ENCODE measurements around the gene PAX5. TPM values are rescaled to one million over a fixed set of nuclear protein-coding genes. Genes with fewer than 3 reads are reported as not detected.

PAX5 gene
- total and polyA plus RNA-seq, 2 donors (not counting 1 experiment from before 2014, with no cell fraction given), result not detected

DNA sequence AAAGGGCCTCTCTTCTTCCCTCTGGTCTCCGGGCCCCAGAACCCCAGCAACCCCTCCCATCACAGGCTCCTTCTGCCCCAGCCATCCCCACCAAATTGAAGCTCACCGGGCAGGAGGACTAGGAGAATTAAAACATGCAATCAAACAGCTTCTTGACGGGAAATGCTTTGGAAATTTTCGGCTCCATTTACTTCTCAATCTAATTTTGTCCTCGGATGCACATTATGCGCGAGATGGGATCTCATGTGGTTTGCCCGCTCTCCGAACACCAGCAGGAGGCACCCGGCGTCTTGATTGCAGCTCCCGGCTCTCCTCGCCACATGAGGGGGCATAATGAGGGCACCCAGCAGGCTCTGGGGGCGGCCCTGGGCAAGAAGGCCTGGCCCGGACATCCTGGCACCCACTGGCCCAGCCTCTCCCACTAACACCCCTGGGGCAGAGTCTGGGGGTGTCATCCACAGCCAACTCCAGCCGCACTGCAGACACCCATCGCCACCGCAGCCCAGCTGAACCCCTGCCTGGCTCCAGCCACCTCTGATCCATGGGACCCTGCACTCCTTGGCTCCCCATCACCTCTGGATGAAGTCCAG is 135.5 kb downstream of the PAX5 start:
- Histone ChIP-seq H3K9me3 (ENCODE audit: control insufficient read depth, insufficient read depth, low read depth, low read length) (no peaks in the 10 kb centered on the region), H2AFZ (ENCODE audit: low read length) (no peak overlapping the region), H3K79me2 (ENCODE audit: control insufficient read depth, insufficient read depth, low read length) (no peaks in the 10 kb centered on the region), H3K27me3 (ENCODE audit: control insufficient read depth, insufficient read depth, low read length) (peaks cover 18% of the 10 kb centered on the region), H3K4me3 (replicated peaks in 1 of 4; ENCODE audit: control extremely low read depth in 1 of 4, insufficient read depth in 1 of 4, low read depth in 3 of 4, low read length in 4 of 4) (no peak overlapping the region), H4K20me1 (ENCODE audit: control insufficient read depth, extremely low read depth, insufficient read depth, low read length) (no peaks in the 10 kb centered on the region), H3K4me2 (ENCODE audit: extremely low read depth, insufficient read depth, low read length) (no peak overlapping the region), H3K4me1 (ENCODE audit: control insufficient read depth, extremely low read depth, insufficient read depth, low read length) (no peaks in the 10 kb centered on the region), H3K27ac (ENCODE audit: insufficient read depth, low read length) (no peak overlapping the region), H3K36me3 (ENCODE audit: control insufficient read depth, insufficient read depth, low read length) (no peaks in the 10 kb centered on the region), H3K9ac (ENCODE audit: insufficient read depth, low read length) (no peak overlapping the region)
- no peak for DNase-seq (ENCODE audit: low read depth in 2 of 2)
- no peak for TF ChIP-seq EZH2 (IDR thresholded peaks at IDR 0.05; ENCODE audit: low read length, missing control alignments)
- TF ChIP-seq, protein P1, sequence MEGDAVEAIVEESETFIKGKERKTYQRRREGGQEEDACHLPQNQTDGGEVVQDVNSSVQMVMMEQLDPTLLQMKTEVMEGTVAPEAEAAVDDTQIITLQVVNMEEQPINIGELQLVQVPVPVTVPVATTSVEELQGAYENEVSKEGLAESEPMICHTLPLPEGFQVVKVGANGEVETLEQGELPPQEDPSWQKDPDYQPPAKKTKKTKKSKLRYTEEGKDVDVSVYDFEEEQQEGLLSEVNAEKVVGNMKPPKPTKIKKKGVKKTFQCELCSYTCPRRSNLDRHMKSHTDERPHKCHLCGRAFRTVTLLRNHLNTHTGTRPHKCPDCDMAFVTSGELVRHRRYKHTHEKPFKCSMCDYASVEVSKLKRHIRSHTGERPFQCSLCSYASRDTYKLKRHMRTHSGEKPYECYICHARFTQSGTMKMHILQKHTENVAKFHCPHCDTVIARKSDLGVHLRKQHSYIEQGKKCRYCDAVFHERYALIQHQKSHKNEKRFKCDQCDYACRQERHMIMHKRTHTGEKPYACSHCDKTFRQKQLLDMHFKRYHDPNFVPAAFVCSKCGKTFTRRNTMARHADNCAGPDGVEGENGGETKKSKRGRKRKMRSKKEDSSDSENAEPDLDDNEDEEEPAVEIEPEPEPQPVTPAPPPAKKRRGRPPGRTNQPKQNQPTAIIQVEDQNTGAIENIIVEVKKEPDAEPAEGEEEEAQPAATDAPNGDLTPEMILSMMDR (conservative IDR thresholded peaks at IDR 0.05 in 1 of 2, IDR thresholded peaks at IDR 0.05 in 1 of 2; ENCODE audit: low read depth in 1 of 2, low read length in 2 of 2), result no peak

DNA sequence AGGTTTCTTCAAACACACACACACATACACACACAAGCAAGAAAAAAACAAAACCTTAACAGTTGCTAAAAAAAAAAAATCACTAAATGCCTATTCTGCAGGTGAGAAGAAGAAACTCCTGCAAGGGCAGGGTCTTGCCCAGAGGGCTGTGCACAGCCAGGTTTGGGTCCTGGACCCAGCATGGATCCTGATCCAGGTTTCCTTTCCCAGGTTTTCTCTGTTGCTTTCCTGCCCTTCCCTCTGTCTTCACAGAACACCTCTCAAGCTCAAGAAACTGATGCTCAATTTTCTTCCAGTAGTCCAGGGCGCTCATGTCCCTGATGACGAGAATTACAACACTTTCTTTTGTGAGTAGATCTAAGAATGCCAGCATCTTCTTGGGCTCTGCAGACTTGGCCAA is 136.6 kb downstream of the PAX5 start:
- H3K27me3 ChIP-seq (ENCODE audit: control insufficient read depth, insufficient read depth, low read length), result peaks cover 18% of the 10 kb centered on the region
- H3K4me3 ChIP-seq (replicated peaks in 1 of 4; ENCODE audit: control extremely low read depth in 1 of 4, insufficient read depth in 1 of 4, low read depth in 3 of 4, low read length in 4 of 4), result no peak overlapping the region
- no peaks in the 10 kb centered on the region for H4K20me1 ChIP-seq (ENCODE audit: control insufficient read depth, extremely low read depth, insufficient read depth, low read length)

DNA sequence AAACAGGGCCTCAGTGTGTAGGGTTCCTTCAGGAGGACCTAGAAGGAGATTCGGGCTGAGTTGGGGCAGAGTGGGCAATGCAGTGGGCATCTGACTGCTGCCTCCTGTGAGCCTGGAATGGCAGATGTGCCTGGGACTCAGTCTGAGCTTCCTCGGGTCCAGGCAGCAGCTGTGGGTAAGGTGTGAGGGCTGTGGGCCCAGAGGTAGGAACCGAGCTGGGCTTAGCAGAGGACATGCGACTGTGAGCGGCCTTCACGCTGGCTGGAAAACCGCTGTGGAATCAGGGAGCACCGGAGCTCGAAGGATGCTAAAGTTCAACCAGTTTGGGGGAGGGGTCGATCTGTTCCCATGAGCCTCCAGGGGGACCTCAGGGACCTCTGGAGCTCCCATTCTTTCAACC is 137.0 kb downstream of the PAX5 start:
- no peaks in the 10 kb centered on the region for H3K9me3 ChIP-seq (ENCODE audit: control insufficient read depth, insufficient read depth, low read depth, low read length)
- no peak overlapping the region for H3K4me3 ChIP-seq (replicated peaks in 1 of 4; ENCODE audit: control extremely low read depth in 1 of 4, insufficient read depth in 1 of 4, low read depth in 3 of 4, low read length in 4 of 4)
- no peak overlapping the region for H3K4me2 ChIP-seq (ENCODE audit: extremely low read depth, insufficient read depth, low read length)
- H3K27ac ChIP-seq (ENCODE audit: insufficient read depth, low read length), result no peak overlapping the region
- H3K36me3 ChIP-seq (ENCODE audit: control insufficient read depth, insufficient read depth, low read length), result no peaks in the 10 kb centered on the region
- no peak for TF ChIP-seq EZH2 (IDR thresholded peaks at IDR 0.05; ENCODE audit: low read length, missing control alignments)
- TF ChIP-seq, protein P1 (conservative IDR thresholded peaks at IDR 0.05 in 1 of 2, IDR thresholded peaks at IDR 0.05 in 1 of 2; ENCODE audit: low read depth in 1 of 2, low read length in 2 of 2), result no peak
- H3K4me1 ChIP-seq (ENCODE audit: control insufficient read depth, extremely low read depth, insufficient read depth, low read length), result no peaks in the 10 kb centered on the region
- no peaks in the 10 kb centered on the region for H4K20me1 ChIP-seq (ENCODE audit: control insufficient read depth, extremely low read depth, insufficient read depth, low read length)
- H2AFZ ChIP-seq (ENCODE audit: low read length), result no peak overlapping the region
- DNase-seq (ENCODE audit: low read depth in 2 of 2), result no peak
- H3K79me2 ChIP-seq (ENCODE audit: control insufficient read depth, insufficient read depth, low read length), result no peaks in the 10 kb centered on the region
- peaks cover 21% of the 10 kb centered on the region for H3K27me3 ChIP-seq (ENCODE audit: control insufficient read depth, insufficient read depth, low read length)
- H3K9ac ChIP-seq (ENCODE audit: insufficient read depth, low read length), result no peak overlapping the region

More for the DNA sequence above, 136.6 kb downstream of the PAX5 start:
- DNase-seq (ENCODE audit: low read depth in 2 of 2), result no peak
- H3K27ac ChIP-seq (ENCODE audit: insufficient read depth, low read length), result no peak overlapping the region
- no peaks in the 10 kb centered on the region for H3K9me3 ChIP-seq (ENCODE audit: control insufficient read depth, insufficient read depth, low read depth, low read length)
- no peak overlapping the region for H2AFZ ChIP-seq (ENCODE audit: low read length)
- no peak overlapping the region for H3K9ac ChIP-seq (ENCODE audit: insufficient read depth, low read length)
- TF ChIP-seq EZH2 (IDR thresholded peaks at IDR 0.05; ENCODE audit: low read length, missing control alignments), result no peak
- TF ChIP-seq, protein P1 (conservative IDR thresholded peaks at IDR 0.05 in 1 of 2, IDR thresholded peaks at IDR 0.05 in 1 of 2; ENCODE audit: low read depth in 1 of 2, low read length in 2 of 2), result no peak
- H3K4me2 ChIP-seq (ENCODE audit: extremely low read depth, insufficient read depth, low read length), result no peak overlapping the region
- H3K4me1 ChIP-seq (ENCODE audit: control insufficient read depth, extremely low read depth, insufficient read depth, low read length), result no peaks in the 10 kb centered on the region
- no peaks in the 10 kb centered on the region for H3K79me2 ChIP-seq (ENCODE audit: control insufficient read depth, insufficient read depth, low read length)
- no peaks in the 10 kb centered on the region for H3K36me3 ChIP-seq (ENCODE audit: control insufficient read depth, insufficient read depth, low read length)
